GM13976 (cell line): ENCODE measurements around the gene GCH1.
"Not testable (repeated sequence)": the region's sequence is repeated elsewhere in the genome, so short reads cannot be mapped to it uniquely, and the experiment has no call there.

Source experiments
- DNase-seq: peaks from one replicate; pipeline ENCODE4 v3.0.0; 2012; ENCODE audit warnings: low spot score
- in situ Hi-C: fragments of 300-500 bp; cut with MboI; formaldehyde crosslinking; loops from one replicate; pipeline ENCODE4 v1.12.0; 2022; ENCODE audit warnings: low sequenced_read_pairs, mixed read lengths, inconsistent platforms; ENCODE audit not compliant: unreplicated experiment
- TF ChIP-seq, protein P1 (sequence below): IDR thresholded peaks from 2 replicates; pipeline ENCODE4 v1.5.1; 2012; ENCODE audit warnings: borderline replicate concordance, mild to moderate bottlenecking; ENCODE audit not compliant: insufficient read depth; ENCODE audit errors: extremely low read depth, missing control alignments, control extremely low read depth

GCH1 gene

DNA sequence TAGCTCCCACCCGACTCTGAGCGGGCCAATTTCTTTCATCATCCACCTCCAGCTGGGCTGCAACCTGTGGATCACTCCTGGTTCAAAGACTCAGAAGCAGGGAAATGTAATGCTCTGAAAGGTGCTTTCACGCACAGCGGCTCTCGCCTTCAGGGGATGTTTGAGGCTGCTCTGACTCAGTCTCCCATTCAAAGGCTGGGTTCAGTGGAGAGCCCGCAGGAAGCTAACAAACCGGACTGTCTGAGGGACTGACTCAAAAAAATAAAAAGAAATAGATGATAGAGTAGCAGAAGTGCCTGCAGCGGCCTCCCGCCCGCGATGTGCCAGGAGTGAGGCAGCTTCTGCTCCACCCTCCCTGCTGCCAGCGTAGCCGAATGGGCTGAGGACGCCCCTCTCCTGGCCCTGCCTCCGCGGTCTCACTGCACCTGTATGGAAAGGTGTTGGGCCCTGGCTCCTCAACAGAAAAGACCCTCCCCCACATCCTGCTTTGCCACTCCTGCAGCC, 98.0 kb downstream of the GCH1 start:
- no peak for DNase-seq
- TF ChIP-seq, protein P1, sequence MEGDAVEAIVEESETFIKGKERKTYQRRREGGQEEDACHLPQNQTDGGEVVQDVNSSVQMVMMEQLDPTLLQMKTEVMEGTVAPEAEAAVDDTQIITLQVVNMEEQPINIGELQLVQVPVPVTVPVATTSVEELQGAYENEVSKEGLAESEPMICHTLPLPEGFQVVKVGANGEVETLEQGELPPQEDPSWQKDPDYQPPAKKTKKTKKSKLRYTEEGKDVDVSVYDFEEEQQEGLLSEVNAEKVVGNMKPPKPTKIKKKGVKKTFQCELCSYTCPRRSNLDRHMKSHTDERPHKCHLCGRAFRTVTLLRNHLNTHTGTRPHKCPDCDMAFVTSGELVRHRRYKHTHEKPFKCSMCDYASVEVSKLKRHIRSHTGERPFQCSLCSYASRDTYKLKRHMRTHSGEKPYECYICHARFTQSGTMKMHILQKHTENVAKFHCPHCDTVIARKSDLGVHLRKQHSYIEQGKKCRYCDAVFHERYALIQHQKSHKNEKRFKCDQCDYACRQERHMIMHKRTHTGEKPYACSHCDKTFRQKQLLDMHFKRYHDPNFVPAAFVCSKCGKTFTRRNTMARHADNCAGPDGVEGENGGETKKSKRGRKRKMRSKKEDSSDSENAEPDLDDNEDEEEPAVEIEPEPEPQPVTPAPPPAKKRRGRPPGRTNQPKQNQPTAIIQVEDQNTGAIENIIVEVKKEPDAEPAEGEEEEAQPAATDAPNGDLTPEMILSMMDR = no peak
- in situ Hi-C loops = no loop called here

DNA sequence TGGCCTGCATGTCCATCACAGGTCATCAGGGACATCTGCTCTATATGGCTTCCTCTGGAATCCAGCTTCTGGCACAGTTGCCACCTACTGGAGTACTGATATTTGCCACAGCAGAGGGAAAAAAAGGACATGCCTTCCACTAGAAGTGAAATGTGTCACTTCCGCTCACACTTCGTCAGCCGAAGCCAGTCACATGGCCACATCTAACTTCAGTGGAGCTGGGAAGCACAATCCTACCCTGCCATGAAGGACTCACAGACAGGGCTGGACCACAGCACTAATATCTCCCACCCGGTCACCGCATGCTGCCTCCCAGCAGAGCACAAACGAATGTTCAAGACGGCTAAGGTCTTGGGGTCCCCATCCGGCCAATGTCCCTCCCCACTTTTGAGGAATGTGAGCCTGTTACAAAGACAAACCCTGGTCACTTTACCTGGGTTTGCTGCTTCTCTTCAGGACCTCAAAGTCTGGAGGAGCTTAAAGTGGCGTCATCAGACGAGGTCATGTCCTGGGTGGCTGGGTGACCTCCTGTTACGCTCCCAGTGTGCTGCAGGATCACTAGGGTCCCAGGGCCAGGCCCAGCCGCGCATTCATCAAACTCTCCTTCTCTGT, 98.6 kb downstream of the GCH1 start:
- no peak for DNase-seq
- TF ChIP-seq, protein P1 = no peak
- in situ Hi-C loops = no loop called here

DNA sequence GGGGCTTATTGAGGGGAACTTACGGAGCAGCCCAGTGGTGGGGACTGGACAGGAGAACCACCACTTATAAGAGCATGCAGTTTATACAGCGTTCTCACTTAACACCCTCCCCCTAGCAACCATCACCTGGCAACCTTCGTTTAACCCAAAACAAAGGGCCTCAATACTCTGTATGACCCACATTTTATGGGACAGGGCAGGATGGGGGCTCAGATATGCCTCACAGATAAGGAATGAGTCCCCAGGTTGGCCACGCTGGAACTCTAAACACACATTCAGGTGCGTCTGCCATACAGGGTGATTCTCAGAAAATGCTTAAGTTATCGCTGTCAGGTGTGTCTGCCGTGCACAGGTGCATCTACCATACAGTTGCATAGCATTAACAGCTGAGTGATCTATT, 99.2 kb downstream of the GCH1 start:
- in situ Hi-C loops = no loop called here
- DNase-seq = no peak
- TF ChIP-seq, protein P1 = no peak

DNA sequence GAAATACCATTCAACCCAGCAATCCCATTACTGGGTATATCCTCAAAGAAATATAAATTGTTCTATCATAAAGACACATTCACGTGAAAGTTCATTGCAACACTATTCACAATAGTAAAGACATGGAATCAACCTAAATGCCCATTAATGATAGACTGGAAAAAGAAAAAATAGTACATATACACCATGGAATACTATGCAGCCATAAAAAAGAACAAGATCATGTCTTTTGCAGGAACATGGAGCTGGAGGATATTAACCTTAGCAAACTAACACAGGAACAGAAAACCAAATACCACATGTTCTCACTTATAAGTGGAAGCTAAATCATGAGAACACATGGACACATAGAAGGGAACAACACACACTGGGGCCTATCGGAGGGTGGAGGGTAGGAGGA, 101.1 kb downstream of the GCH1 start:
- DNase-seq, in situ Hi-C loops: not testable (repeated sequence)

DNA sequence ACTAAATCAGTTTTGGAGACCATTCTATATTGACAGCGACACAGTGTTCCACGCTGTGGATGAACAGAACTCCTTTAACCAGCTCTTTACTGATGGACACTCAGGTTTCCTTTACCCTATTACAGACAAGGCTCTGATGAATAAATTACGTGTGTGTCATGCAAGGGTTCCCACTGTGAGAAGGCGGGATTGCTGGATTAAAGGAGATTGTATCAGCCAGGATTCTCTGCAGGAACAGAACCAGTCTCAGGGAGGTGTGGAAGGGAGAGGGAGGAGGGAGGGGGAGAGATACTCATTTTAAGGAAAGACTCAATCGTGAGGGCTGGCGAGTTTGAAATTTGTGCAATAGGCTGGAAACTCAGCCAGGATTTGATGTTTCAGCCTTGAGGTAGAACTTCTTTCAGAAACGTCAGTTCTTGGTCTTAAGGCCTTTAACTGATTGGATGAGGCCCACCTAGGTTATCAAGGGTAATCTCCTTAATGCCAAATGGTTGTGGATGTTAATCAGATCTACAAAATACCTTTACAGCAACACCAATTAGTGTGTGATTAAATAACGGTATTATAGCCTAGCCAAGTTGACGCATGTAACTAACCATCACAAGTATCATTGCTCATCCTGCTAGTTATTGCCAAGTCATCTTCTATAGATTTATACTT, 104.0 kb downstream of the GCH1 start:
- in situ Hi-C loops = no loop called here
- DNase-seq = no peak
- TF ChIP-seq, protein P1 = no peak

DNA sequence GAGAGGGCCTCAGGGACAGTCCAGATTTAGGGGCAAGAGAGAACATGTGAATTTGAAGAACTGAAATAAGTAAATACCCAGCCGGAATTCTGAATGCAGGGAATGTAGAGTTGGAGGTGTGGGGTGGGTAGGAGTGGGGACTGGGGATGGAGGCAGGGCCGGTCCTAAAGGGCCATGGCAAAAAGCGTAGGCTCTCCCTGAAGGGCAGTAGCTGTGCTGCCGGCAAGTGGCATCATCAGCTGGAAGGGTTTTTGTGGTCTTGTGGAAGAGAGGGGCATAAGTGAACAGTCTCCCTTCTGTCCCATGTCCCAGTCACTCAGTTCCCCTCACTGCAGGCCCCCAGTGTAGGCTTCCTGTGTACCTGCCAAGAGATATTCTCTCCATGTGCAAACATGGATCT, 104.6 kb downstream of the GCH1 start:
- DNase-seq = no peak
- in situ Hi-C loops = no loop called here
- TF ChIP-seq, protein P1 = no peak

DNA sequence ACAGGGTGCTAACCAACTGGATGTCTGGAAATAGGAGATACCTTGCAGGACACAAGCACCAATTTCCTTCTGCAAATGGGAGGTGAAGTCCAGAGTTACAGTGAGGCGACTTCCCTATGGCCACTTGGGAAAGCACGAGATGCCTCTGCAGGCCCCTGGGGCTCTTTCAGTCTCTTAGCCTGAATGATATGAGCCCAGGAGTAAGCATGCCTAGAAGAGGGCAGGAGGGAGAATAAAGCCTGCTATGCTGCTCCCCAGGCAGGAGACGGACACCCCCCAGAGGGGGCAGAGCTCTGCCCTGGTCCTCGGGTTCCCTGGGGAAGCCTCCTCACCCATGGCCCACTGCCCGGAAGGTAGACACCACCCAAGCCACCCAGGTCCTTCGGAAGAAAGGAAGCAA, 105.1 kb downstream of the GCH1 start:
- TF ChIP-seq, protein P1 = no peak
- in situ Hi-C loops = no loop called here
- no peak for DNase-seq
